Measurements from ENCODE around the gene AKT1.
A peak's percentile ranks its signal among the peaks of the same experiment; 100 is the strongest.

The AKT1 gene

DNA sequence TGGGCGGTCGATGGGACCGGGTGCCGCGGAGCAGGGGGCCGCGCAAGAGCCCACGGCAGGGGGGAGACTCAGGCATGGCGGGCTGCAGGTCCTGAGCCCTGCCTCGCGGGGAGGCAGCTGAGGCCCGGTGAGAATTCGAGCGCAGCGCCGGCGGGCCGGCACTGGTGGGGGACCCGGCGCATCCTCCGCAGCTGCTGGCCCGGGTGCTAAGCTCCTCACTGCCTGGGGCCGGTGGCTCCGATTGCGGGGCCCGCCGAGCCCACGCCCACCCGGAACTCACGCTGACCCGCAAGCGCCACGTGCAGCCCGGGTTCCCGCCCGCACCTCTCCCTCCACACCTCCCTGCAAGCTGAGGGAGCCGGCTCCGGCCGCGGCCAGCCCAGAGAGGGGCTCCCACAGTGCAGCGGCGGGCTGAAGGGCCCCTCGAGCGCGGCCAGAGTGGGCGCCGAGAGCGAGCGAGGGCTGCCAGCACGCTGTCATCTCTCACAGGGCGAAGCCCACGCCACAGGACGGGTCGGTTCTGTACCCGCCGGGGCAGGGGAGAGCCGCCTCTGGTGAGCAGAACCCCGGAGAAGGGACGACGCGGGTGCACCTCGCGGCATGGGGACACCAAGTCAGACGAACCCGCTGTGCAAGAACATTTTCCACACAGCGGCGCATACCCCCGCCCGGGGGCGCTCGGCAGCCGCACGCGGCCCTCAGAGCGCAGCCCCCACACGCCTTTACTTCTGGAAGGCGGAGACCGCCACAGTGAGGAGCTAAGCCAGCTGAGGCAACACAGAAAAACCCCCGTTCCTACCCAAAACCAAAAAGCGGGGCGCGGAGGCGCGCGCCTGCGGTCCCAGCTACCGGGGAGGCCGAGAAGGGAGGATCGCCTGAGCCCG, 43.8 kb downstream of the AKT1 start:
- DNase-seq: peak in 1 of 2 experiments; percentile 13

DNA sequence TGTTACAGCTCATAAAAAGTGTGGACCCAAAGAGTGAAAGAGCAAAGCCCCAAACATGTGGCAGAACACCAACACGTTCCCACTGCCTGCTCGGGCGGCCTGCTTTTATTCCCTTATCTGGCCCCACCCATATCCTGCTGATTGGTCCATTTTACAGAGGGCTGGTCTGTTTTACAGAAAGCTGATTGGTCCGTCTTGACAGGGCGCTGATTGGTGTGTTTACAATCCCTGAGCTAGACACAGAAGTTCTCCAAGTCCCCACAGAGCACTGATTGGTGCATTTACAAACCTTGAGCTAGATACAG, 44.8 kb downstream of the AKT1 start:
- peak; percentile 27 to 38 for DNase-seq

DNA sequence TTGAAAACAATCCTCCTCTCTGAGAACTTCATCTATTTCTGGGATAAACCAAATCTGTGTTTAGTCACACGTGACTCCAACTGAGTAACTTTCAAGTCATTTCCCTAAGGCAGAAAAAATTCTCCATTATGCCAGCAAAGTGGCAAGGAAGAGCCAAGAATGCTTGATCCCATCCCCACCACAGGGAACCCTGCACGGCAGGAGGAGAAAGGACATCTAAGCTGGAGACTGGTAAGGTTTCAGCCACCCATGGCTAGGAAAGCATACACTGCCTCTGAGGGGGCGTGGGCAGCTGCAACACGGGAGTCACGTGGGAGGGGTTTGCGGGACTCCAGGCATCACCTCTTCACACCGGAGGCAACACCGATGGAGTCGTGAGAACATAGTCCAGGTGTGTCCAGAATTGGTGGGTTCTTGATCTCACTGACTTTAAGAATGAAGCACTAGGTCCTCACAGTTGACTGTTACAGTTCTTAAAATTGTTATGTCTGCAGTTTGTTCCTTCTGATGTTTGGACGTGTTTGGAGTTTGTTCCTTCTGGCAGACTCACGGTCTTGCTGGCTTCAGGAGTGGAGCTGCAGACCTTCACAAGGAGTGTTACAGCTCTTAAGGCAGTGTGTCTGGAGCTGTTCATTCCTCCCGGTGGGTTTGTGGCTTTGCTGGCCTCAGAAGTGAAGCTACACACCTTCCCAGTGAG, 45.3 kb downstream of the AKT1 start:
- no peak for DNase-seq

DNA sequence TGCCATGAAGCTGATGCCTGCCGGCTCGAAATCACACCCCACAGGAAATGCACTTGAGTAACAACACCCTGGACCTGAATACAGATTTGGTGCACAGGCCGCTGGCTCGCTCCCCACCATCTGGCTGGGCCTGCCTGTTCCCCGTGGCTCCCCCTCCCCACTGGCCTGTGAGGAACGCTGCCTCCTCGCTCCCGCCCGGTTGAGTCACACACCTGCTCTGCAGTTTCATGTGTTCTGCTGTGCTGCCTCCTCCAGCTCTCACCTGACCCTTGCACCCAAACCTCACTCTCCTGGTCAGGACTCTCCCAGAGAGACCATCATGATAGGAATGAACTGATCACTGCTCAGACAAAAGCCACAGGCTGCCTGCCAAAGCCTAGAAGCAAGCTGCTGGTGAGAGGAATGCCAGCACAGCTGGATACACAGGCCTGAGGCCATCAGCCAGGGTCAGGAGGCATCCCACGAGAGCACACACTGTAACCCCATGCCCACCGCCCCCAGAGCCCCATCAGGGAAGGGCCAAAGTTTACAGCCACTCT, 46.4 kb downstream of the AKT1 start:
- DNase-seq: no peak

DNA sequence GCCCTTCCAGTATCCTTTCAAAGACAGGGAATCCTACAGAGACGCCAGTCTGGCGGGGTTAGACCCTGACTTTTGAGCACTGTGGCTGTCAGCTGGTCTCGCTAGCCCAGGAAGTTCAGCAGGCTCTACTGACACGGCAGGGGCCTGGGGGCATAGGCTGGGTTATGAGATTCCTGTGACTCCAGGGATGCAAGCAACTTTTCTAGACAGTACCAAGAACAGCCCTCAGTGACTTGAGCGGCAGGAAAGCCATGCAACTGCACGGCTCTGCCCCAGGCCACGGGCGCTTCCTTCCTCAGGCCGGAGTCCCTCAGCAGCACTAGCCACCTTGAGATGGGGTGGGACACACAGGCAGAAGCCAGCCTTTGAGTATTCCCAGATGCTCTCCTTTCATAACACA, 47.7 kb downstream of the AKT1 start:
- no peak for DNase-seq

DNA sequence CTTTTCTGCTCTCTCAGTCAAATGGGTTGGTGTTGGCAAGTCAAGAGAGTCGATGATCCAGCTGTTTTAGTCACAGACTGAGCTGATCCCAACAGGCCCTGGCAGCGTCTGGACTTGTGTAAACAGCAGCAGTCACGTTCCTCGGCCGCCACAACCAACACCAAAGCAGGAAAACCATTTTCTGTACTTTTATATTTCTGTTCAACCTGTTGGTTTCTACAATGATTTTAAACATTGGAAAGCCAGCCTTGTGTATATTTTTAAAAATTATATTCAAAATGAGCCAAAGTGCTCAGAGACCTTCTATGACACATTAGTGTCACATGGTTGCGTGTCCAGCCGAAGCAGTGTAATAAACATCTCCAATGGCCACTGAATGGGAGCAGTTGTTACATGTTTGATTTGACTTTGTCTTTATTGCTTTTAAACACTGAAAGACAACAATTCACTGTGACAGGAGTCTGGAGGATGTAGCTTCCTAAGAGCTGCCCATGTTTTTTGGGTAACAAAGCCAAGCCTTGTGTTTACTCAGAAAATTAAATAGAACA, 48.5 kb downstream of the AKT1 start:
- DNase-seq: no peak

DNA sequence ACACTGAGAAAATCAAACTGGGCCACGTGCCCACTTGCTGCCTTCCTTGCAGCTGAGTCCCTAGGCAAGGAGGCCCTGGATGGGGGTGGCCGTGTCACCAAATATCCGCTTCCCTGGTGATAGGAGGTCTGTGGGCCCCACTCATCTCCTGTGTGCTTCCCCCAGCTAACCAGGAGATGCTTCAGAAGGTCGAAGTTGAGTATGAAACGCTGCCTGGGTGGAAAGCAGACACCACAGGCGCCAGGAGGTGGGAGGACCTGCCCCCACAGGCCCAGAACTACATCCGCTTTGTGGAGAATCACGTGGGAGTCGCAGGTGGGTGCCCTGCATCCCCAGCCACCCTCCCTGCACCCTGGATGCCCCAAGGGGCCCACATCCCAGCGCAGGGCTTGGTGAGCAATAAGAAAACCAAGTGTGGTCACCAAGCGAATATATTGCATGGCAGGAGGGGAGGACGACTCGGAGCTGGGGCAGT, 49.4 kb downstream of the AKT1 start:
- peak; percentile 50 to 54 for DNase-seq

DNA sequence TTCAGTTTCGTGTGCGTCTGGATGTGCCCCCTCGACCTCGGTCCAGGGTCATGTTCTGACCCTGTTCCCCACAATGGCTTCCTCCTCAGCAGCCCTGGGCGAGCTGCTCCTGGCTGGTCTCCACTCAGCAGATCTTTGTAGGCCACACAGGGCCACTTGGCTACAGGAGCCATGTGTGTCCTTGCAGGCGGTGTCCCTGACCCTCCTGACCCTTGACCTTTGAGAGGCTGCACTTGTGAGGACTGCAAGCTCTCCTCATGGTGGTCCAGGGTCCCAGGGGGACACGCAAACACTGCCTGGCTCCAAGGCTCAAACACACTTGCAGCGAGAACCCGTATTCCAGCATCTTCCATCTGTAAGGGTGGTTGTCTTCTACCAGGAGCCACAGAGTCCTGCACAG, 50.1 kb downstream of the AKT1 start:
- DNase-seq: no peak

DNA sequence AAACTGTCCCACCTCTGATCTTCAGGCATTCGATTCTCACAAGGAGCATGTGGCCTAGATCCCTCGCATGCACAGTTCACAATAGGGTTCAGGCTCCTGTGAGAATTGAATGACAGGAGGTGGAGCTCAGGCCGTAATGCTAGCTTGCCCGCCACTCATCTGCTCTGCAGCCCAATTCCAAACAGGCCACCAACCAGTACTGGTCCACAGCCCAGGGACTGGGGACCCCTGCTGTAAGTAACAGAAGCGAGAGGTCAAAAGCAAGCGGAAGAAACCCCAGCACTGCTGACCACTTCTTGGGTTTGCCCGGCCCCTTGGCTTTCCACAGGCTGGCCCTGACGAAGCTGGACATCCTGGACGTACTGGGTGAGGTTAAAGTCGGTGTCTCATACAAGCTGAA, 51.1 kb downstream of the AKT1 start:
- DNase-seq: no peak

DNA sequence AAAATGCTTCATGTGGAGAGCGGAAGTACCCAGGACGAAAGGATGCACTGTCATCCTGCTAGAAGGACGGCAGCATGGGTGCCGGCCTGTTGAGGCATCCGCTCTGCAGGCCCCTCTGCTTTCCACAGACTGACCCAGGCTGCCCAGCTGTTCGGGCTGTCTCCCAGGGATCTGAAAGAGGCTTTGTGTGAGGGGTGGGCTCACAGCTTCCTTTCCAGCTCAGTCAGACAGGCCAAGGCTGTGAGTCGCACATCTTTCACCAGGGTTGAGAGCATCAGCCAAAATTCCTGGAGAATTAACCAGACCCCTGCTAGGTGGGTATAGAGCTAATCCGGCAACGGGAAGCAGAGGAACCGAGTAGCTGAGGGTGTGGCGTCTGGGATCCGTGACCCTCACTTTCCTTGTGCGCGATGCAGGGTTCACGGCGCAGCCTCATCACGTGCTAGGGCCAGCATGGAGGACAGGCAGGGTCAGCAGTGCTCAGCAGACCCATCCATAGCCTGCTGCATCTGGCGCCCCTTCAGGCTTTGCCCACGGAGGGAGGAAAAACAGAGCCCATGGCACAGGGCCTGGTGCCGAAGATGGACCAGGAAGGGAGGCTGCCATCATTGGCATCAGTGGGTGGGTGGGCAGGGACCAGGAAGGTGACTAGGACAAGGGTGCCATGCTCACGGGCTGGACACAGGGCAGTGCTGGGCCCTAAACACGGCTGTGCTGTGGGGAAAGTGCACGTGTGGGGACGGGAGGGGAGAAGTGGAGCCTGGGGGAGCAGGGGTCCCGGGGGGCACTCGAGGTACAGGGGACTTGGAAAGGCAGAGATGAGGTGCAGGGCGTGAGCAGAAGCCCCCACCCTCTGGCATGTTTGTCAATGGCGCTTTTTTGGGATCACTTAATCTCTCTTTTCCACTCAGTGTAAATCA, 51.8 kb downstream of the AKT1 start:
- no peak for DNase-seq

DNA sequence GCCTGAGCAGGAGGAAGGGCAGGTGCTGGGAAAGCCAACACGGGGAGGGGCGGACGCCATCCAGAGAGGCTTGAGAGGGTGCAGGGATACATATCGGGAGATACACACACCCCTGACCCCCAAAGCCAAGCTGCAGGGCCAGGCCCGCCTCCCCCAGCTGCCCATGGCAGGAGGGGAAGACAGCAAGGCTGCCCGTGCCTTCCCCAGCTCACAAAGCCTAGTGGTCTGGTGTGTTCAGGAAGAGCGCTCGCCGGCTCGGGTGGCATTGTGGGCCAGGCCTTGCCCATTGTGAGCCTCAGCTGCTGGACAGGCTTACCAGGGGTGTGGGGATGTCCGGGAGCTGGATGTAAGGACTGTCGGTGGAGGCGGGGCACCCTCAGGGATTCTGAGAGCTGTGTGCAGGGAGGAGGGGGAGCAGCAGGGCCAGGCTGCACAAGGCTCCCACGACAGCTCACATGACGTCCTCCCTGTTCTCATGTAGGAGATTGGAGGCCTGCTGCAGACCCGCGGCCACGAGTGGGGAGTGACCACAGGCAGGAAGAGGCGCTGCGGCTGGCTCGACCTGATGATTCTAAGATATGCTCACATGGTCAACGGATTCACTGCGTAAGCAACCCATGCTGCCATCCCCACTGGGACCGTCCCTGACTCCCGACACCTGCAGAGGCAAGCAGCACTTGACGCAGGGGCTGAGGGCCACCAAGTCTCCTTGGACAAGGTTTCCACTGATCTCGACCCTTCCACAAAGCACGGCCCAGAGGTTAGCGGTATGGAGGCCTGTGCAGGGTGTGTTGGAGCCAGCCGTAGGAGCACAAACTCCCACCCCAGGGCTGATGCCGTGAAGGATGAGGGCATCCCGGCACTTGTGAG, 52.7 kb downstream of the AKT1 start:
- no peak for DNase-seq

DNA sequence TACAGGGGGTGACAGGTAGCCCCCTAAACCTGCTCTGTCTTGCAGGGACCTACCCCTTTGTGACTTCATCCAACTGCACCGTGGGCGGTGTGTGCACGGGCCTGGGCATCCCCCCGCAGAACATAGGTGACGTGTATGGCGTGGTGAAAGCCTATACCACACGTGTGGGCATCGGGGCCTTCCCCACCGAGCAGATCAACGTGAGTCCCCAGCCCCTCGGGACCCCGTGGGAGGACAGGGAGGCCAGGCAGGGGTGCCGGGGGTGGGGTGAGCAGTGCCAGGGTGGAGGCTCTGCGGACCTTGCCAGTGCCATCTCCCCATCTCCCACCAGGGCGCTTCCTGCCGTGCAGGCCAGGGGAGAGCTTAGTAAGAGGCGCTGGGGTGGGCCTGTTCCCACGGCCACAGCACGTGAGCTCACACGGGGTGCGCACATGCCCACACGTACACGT, 53.7 kb downstream of the AKT1 start:
- no peak for DNase-seq

DNA sequence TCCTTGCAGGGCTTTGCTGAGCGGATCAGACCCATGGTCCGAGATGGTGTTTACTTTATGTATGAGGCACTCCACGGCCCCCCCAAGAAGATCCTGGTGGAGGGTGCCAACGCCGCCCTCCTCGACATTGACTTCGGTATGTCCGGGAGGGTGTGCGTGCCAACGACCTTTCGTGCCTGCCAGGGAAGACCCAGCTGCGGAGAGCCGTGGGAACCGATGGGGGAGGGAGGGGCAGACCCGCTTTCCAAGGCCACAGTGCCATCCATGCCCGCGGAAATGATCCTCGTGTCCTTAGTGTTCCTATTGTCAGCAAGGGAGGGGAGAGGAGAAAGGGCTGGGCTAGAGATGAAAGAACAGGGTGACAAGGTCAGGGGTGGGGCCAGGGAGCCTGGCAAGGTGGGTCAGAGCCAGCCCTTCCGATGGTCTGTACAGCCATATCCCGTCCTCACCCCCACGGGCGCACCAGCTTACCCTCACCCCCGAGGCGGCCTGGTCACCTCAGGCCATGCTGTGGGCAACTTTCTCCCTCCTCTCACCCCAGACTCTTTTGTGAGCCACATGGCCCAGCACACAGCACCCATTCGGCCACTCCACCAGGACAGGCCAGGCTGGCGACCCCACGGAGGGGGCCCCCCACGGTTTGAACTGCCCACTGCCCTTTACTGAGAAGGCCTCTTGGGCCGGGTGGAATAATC, 54.3 kb downstream of the AKT1 start:
- no peak for DNase-seq

DNA sequence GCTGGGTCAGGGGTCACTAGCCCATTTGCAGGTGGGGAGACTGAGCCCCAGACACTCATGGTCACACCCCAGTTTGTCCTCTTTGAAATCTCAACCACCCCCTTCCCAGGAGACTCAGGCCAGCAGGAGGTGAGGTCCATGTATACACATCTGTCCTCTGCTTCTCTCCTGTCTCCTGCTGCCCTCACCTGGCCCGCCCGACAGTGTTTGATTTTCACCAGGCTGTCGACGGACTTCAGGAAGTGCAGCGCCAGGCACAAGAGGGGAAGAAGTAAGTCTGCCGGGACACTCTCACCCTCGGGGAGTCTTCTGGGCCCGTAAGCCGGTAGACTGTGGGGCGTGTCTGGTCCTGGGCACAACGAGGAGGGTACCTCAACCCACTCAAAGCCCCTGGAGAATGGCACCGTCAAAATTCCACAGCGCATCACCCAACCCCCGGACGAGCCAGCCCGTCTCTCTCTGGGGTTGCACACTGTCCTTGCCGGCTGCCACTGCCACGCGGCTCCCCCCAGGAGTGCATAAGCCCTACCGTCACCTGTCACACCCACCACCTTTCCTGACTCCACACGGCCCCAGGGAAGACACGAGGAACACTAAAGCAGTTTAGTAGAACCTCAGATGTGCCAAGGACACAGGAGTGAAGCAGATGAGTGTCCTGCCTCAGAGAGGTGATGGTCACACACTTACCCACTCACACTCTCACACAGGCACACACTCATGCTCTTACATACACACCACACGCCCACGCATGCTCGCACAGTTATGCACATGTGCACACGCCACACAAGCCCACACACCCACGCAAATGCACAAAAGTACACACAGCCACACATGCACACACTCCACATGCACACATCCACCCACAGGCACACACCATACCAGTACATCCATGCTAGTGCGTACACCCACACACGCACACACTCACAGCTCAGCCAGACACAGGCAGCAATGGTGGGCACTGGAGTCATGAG, 55.7 kb downstream of the AKT1 start:
- DNase-seq: no peak

DNA sequence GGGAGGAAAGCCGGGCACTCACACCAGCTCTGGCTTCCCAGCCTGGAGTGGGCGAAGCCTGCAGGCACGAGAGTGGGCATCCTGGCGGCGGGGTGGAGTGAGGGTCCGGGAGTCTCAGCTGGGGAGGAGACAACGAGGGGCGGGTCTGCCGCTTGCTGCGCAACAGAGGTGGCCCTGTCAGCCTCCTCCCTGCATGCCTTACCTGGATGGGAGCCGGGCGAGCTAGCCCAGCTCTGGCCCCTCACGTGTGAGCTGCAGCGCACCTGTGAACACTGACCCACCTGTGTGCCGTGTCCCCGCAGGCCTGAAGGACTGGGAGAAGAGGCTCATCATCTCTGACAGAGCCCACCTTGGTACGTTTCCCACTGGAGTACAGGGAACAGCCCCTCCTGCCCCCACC, 56.5 kb downstream of the AKT1 start:
- DNase-seq: no peak

DNA sequence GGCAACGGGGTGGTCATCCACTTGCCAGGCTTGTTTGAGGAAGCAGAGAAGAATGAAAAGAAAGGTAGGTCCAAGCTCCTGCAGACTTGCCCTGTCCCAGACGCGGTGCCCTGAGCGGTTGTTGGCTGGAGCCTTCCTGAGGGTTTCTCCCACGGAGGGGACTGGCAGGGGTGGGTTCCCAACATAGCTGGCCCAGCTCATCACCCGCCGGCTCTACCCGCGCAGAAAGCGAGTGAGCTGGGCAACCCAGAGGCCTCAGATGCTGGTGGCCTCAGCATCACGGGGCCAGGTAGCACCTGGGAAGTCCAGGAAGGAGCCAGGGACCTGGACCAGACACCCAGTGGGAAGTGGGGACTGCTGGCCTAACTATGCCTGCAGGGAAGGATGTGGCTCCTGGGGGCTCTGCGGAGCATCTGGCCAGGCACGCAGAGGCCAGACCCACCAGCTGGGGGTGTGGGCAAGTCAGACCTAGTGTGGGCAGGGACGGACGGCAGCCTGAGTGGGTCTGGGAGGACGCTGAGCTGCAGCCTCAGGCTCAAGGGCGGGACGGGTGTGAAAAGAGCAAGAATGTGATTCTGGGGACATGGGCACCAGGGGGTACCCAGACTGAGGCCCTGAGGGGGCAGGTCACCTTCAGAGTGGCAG, 57.1 kb downstream of the AKT1 start:
- DNase-seq: no peak

DNA sequence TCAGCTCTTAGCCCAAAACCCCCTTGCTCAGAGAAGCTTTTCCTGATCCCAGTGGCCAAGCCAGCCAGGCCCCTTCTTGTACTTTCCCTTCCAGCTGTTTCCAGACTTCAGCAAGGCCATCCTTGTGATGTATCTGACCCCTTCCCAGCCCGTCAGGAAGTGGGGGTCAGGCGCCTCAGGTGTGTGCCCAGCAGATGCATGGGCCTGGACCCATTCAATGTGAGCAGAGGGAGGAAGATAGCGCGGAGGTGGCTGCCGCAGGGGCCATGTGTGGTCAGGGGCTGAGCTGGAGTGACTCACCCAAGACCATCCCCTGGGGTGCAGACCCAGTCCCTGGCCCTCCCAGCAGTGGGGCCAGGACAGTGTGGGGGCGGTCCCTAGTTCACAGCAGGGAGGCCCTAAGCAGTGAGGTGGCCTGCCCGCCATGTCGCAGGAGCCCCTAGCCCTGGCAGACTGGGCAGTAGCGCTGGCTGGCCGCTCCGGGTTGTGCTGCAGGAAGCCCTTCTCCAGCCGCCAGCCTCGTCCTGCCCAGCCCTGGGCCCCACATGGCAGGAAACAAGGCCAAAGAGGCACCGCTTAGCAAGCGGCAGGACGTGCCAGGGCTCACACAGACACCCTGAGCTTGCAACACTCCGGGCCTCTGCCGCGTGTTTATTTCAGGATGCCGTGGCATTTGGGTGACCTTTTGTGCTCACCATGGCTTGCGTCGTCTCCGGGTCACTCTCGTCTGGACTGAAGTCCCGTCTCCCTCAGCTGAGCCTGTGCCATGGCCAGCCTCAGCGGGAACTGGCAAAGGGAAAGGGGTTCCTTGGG, 59.5 kb downstream of the AKT1 start:
- no peak for DNase-seq
